Neuronal stem cell (in vitro differentiated cells): Measurements from ENCODE around the gene WWP2.

Source experiments
- DNase-seq: peaks from one replicate; pipeline ENCODE4 v3.0.0-alpha.2; 2013; ENCODE audit warnings: low spot score
- H2AFZ ChIP-seq: one replicate; pipeline ENCODE4 v1.6.1; 2013; ENCODE audit warnings: mild to moderate bottlenecking, low read length, inconsistent platforms
- H2AK5ac ChIP-seq: 2 replicates; pipeline ENCODE4 v1.6.1; 2013; ENCODE audit warnings: low read depth, mild to moderate bottlenecking, inconsistent platforms, low read length, moderate library complexity, mixed read lengths
- H2BK120ac ChIP-seq: 2 replicates; pipeline ENCODE4 v1.6.1; 2013; ENCODE audit warnings: low read depth, mild to moderate bottlenecking, inconsistent platforms, low read length, moderate library complexity, mixed read lengths
- H2BK12ac ChIP-seq: one replicate; pipeline ENCODE4 v1.6.1; 2013; ENCODE audit warnings: low read length, inconsistent platforms
- H2BK15ac ChIP-seq: 2 replicates; pipeline ENCODE4 v1.6.1; 2013; ENCODE audit warnings: mild to moderate bottlenecking, low read length, inconsistent platforms, mixed read lengths
- H2BK5ac ChIP-seq: one replicate; pipeline ENCODE4 v1.6.1; 2013; ENCODE audit warnings: inconsistent platforms, mild to moderate bottlenecking, low read length, moderate library complexity
- H3K14ac ChIP-seq: one replicate; pipeline ENCODE4 v1.6.1; 2013; ENCODE audit warnings: low read length, inconsistent platforms
- H3K18ac ChIP-seq: 2 replicates; pipeline ENCODE4 v1.6.1; 2013; ENCODE audit warnings: low read length, inconsistent platforms
- H3K23ac ChIP-seq: 2 replicates; pipeline ENCODE4 v1.6.1; 2013; ENCODE audit warnings: low read depth, mild to moderate bottlenecking, mixed read lengths, low read length, inconsistent platforms; ENCODE audit not compliant: poor library complexity
- H3K27ac ChIP-seq: replicated peaks from 3 replicates; pipeline ENCODE4 v1.5.1; 2013; ENCODE audit warnings: low read length, inconsistent platforms
- H3K27me3 ChIP-seq, 3 experiments: 2 replicates each; pipeline ENCODE4 v1.6.1; 2013; ENCODE audit warnings: low read length in 3 of 3, mild to moderate bottlenecking in 2 of 3, inconsistent platforms in 1 of 3, low read depth in 1 of 3, mixed read lengths in 1 of 3, moderate library complexity in 1 of 3; ENCODE audit not compliant: control insufficient read depth in 3 of 3, insufficient read depth in 3 of 3
- H3K36me3 ChIP-seq, 2 donors: replicated peaks in 1 of 2; 2 replicates each; pipeline ENCODE4 v1.6.1; 2013; ENCODE audit warnings: low read length in 2 of 2; ENCODE audit not compliant: control insufficient read depth in 2 of 2, insufficient read depth in 2 of 2
- H3K4ac ChIP-seq: 2 replicates; pipeline ENCODE4 v1.6.1; 2013; ENCODE audit warnings: inconsistent platforms, mild to moderate bottlenecking, low read length, moderate library complexity
- H3K4me1 ChIP-seq, 2 donors: 1 replicate in 1 of 2; 2 replicates in 1 of 2; pipeline ENCODE4 v1.6.1; 2013; ENCODE audit warnings: low read length in 2 of 2, low read depth in 1 of 2; ENCODE audit not compliant: control insufficient read depth in 2 of 2, insufficient read depth in 1 of 2
- H3K4me2 ChIP-seq: one replicate; pipeline ENCODE4 v1.6.1; 2013; ENCODE audit warnings: mild to moderate bottlenecking, low read length, inconsistent platforms; ENCODE audit not compliant: insufficient read depth, poor library complexity, severe bottlenecking
- H3K4me3 ChIP-seq, 2 donors: 2 replicates each; pipeline ENCODE4 v1.5.1; 2013; ENCODE audit warnings: low read length in 2 of 2, mild to moderate bottlenecking in 2 of 2, inconsistent platforms in 1 of 2, moderate library complexity in 1 of 2
- H3K79me1 ChIP-seq: one replicate; pipeline ENCODE4 v1.6.1; 2013; ENCODE audit warnings: low read depth, mild to moderate bottlenecking, inconsistent platforms, low read length, moderate library complexity
- H3K9ac ChIP-seq: one replicate; pipeline ENCODE4 v1.6.1; 2013; ENCODE audit warnings: mild to moderate bottlenecking, low read depth, low read length, inconsistent platforms; ENCODE audit not compliant: poor library complexity
- H3K9me3 ChIP-seq, 2 donors: replicated peaks in 1 of 2; 2 replicates each; pipeline versions ENCODE3 to v1.6.1; 2013; ENCODE audit warnings: low read length in 2 of 2, mild to moderate bottlenecking in 2 of 2, inconsistent platforms in 1 of 2, low read depth in 1 of 2, mixed read lengths in 1 of 2, moderate library complexity in 1 of 2; ENCODE audit not compliant: control insufficient read depth in 2 of 2, insufficient read depth in 1 of 2
- H4K8ac ChIP-seq: one replicate; pipeline ENCODE4 v1.6.1; 2013; ENCODE audit warnings: low read depth, mild to moderate bottlenecking, inconsistent platforms, low read length, moderate library complexity
- H4K91ac ChIP-seq: one replicate; pipeline ENCODE4 v1.6.1; 2013; ENCODE audit warnings: low read length, low read depth, mild to moderate bottlenecking, inconsistent platforms; ENCODE audit not compliant: poor library complexity
- WGBS, 2 donors: extraction: QIAGEN DNeasy Blood & Tissue Kit; methylation state at CpG; one replicate each; pipeline ENCODE4 v1.1.7; 2013; ENCODE audit warnings: missing lambda C conversion rate in 2 of 2, mixed read lengths in 1 of 2; ENCODE audit not compliant: insufficient read length in 2 of 2, insufficient replicate concordance in 1 of 2; ENCODE audit errors: extremely low coverage in 2 of 2; 5-methylcytosine and 5-hydroxymethylcytosine counted together

Gene WWP2

DNA sequence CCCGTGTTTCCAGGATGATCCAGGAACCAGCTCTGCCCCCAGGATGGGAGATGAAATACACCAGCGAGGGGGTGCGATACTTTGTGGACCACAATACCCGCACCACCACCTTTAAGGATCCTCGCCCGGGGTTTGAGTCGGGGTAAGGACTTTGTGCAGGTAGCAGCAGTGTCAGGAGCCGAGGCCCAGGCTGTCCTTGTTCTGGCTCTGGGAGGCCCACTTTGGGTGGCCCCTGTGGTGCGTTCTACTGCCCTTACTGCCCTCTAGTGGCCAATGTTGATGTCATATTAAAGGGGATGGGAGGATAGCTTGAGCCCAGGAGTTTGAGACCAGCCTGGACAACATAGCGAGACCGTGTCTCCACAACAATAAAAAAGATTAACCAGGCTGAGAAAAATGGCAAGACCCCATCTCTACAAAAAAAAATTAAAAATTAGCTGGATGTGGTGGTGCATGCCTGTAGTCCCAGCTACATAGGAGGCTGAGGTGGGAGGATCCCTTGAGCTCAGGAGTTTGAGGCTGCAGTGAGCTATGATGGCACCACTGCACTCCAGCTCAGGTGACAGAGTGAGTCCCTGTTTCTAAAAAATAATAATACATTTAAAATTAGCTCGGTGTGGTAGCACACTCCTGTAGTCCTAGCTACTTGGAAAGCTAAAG, 168.1 kb downstream of the WWP2 start:
- Histone ChIP-seq H2AK5ac (no peak overlapping the region), H3K9ac (no peak overlapping the region), H3K23ac (no peak overlapping the region), H3K9me3 (no peaks in the 10 kb centered on the region), H2BK12ac (no peak overlapping the region), H2BK15ac (no peak overlapping the region), H3K27me3 (no peaks in the 10 kb centered on the region), H2AFZ (no peak overlapping the region), H4K8ac (no peak overlapping the region), H2BK120ac (no peak overlapping the region), H3K4ac (no peak overlapping the region), H3K4me1 (peaks cover 0 to 3% of the 10 kb centered on the region in 2 donors), H3K36me3 (peaks cover 6 to 50% of the 10 kb centered on the region in 2 donors), H3K4me3 (no peak overlapping the region), H3K27ac (no peak overlapping the region), H3K79me1 (no peaks in the 10 kb centered on the region), H3K18ac (no peak overlapping the region), H3K4me2 (no peak overlapping the region), H3K14ac (no peak overlapping the region), H2BK5ac (no peak overlapping the region), H4K91ac (no peak overlapping the region)
- peak; percentile 65 for DNase-seq
- no CpG with 5 or more reads among the region's 12 CpGs for WGBS, 2 donors

DNA sequence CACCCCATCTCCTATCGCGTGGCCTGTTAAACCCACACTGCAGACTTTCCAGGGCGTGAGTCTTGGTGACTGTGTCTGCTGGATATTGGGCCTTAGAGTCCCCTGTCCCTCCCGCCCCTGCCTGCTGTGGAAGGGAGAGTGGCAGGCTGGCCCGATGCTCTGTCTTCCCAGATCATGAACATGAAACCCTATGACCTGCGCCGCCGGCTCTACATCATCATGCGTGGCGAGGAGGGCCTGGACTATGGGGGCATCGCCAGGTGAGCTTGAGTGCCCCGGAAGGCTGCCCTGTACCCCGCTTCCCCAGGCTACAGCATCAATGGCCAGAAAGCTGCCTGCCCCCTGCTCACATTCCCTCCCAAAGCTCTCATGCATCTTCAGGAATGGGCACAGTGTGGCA, 169.5 kb downstream of the WWP2 start:
- no peak overlapping the region for H3K18ac ChIP-seq
- H2BK5ac ChIP-seq = no peak overlapping the region
- no peak overlapping the region for H2BK120ac ChIP-seq
- no peaks in the 10 kb centered on the region for H3K9me3 ChIP-seq
- H3K36me3 ChIP-seq = peaks cover 13 to 57% of the 10 kb centered on the region in 2 donors
- H3K4me1 ChIP-seq = peaks cover 0 to 3% of the 10 kb centered on the region in 2 donors
- WGBS, 2 donors = no CpG with 5 or more reads among the region's 13 CpGs
- H3K9ac ChIP-seq = no peak overlapping the region
- H3K14ac ChIP-seq = no peak overlapping the region
- no peak overlapping the region for H3K4me2 ChIP-seq
- H3K27ac ChIP-seq = no peak overlapping the region
- no peak overlapping the region for H4K91ac ChIP-seq
- DNase-seq = no peak
- no peak overlapping the region for H2BK15ac ChIP-seq
- no peak overlapping the region for H3K23ac ChIP-seq
- no peaks in the 10 kb centered on the region for H3K79me1 ChIP-seq
- H2AK5ac ChIP-seq = no peak overlapping the region
- H3K4ac ChIP-seq = no peak overlapping the region
- no peaks in the 10 kb centered on the region for H3K27me3 ChIP-seq
- H2AFZ ChIP-seq = no peak overlapping the region
- H4K8ac ChIP-seq = no peak overlapping the region
- no peak overlapping the region for H3K4me3 ChIP-seq
- no peak overlapping the region for H2BK12ac ChIP-seq

DNA sequence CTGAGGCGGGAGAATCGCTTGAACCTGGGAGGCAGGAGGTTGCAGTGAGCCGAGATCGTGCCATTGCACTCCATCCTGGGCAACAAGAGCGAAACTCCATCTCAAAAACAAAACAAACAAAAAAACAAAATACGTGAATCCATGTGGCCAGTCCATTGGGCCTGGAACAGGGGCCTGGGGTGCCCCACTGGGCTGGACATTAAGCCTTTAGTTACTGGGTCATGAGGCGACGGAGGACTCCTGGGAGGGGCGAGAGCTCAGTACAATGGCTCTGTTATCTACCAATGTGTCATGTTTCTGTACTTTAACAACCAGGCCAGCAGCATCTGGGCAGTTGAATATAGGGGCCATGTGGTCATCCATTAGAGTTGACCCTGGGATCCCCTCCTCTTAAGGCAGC, 170.1 kb downstream of the WWP2 start:
- H3K9ac ChIP-seq = no peak overlapping the region
- no peak overlapping the region for H2BK12ac ChIP-seq
- no peak overlapping the region for H3K4me3 ChIP-seq
- no peak overlapping the region for H2AK5ac ChIP-seq
- no peak overlapping the region for H2AFZ ChIP-seq
- H3K4ac ChIP-seq = no peak overlapping the region
- peaks cover 0 to 3% of the 10 kb centered on the region in 2 donors for H3K4me1 ChIP-seq
- no peak overlapping the region for H3K14ac ChIP-seq
- H3K27ac ChIP-seq = no peak overlapping the region
- no peaks in the 10 kb centered on the region for H3K79me1 ChIP-seq
- H4K8ac ChIP-seq = no peak overlapping the region
- H3K18ac ChIP-seq = no peak overlapping the region
- no peak overlapping the region for H2BK120ac ChIP-seq
- no peaks in the 10 kb centered on the region for H3K9me3 ChIP-seq
- H2BK5ac ChIP-seq = peak overlapping the region; percentile 10
- no peak for DNase-seq
- no peak overlapping the region for H4K91ac ChIP-seq
- no CpG with 5 or more reads among the region's 9 CpGs for WGBS, 2 donors
- no peaks in the 10 kb centered on the region for H3K27me3 ChIP-seq
- no peak overlapping the region for H3K4me2 ChIP-seq
- H3K36me3 ChIP-seq = peaks cover 19 to 63% of the 10 kb centered on the region in 2 donors
- no peak overlapping the region for H2BK15ac ChIP-seq
- H3K23ac ChIP-seq = no peak overlapping the region

DNA sequence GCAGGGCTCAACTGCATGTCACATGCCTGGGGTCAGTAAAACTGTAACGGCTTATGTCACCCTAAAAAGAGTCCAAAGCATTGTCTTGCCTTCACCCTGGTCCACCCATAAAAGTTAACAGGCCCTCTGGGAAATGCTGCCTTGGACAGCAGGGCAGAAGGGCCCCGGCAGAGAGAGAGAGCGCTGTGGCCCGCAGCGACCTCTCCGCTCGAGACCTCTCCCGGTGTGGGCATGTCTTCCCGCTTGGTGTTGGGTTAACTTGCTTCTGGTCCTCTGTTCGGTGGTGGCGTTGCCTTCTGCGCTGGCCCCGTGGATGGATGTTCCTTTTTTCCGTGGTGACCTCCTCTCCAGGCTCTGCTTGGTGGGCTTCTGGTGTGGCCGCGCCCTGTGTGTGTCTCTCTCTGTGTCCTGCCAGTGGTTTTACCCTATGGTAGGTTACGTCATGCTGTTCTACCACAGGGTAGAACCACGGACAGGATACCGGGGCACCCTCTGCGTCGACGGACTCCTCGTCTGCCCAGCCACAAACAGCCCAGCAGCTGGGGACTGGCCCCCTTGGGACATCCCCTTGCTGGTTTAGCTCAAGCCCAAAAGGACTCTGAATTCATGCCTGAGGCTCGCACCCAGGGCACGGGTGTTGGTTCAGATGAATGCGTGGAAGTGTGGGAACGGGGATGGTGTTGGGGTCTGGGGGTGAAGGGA, 170.7 kb downstream of the WWP2 start:
- 100% methylated on average over 1 of the region's 27 CpGs; no CpG with 5 or more reads in 1 of the 2 donors for WGBS, 2 donors

More for the DNA sequence above, 170.7 kb downstream of the WWP2 start:
- H3K23ac ChIP-seq = no peak overlapping the region
- H3K27ac ChIP-seq = no peak overlapping the region
- H2BK120ac ChIP-seq = no peak overlapping the region
- peak overlapping the region; percentile 48 for H2AK5ac ChIP-seq
- H3K79me1 ChIP-seq = no peaks in the 10 kb centered on the region
- H3K18ac ChIP-seq = peak overlapping the region; percentile 13
- H3K4me2 ChIP-seq = no peak overlapping the region
- no peaks in the 10 kb centered on the region for H3K9me3 ChIP-seq
- no peak overlapping the region for H3K4ac ChIP-seq
- no peak overlapping the region for H3K14ac ChIP-seq
- H2BK12ac ChIP-seq = peak overlapping the region; percentile 5
- H3K36me3 ChIP-seq = peaks cover 25 to 69% of the 10 kb centered on the region in 2 donors
- H2BK5ac ChIP-seq = peak overlapping the region; percentile 10
- H3K4me1 ChIP-seq = peaks cover 0 to 3% of the 10 kb centered on the region in 2 donors
- DNase-seq = no peak
- H2BK15ac ChIP-seq = peak overlapping the region; percentile 8
- no peak overlapping the region for H3K9ac ChIP-seq
- H2AFZ ChIP-seq = no peak overlapping the region
- H3K4me3 ChIP-seq = no peak overlapping the region
- H4K91ac ChIP-seq = no peak overlapping the region
- H4K8ac ChIP-seq = peak overlapping the region; percentile 54
- H3K27me3 ChIP-seq = no peaks in the 10 kb centered on the region
